Sigmoid colon (tissue), 7 donors: Measurements from ENCODE around the gene STK32A. TPM values are rescaled to one million over a fixed set of nuclear protein-coding genes. Genes with fewer than 3 reads are reported as not detected.

Experiments used
- DNase-seq: peaks from one replicate; pipeline ENCODE4 v3.0.0-alpha.2; 2019
- H3K27ac ChIP-seq, 4 donors: fragments of 200-600 bp; sonication (generic); one replicate each; pipeline ENCODE4 v1.5.1; 2016 to 2019; ENCODE audit warnings: mild to moderate bottlenecking in 1 of 4
- H3K27me3 ChIP-seq, 3 donors: fragments of 200-600 bp; sonication (generic); one replicate each; pipeline ENCODE4 v1.5.1; 2019; ENCODE audit warnings: mild to moderate bottlenecking in 1 of 3
- H3K36me3 ChIP-seq, 4 donors: fragments of 200-600 bp; sonication (generic); one replicate each; pipeline ENCODE4 v1.5.1; 2016 to 2019
- H3K4me1 ChIP-seq, 4 donors: fragments of 200-600 bp; sonication (generic); one replicate each; pipeline ENCODE4 v1.5.1; 2017 to 2019
- H3K4me3 ChIP-seq, 4 donors: fragments of 200-600 bp; sonication (generic); one replicate each; pipeline ENCODE4 v1.5.1; 2017 to 2019; ENCODE audit warnings: mild to moderate bottlenecking in 2 of 4, moderate library complexity in 1 of 4
- H3K9me3 ChIP-seq, 4 donors: fragments of 200-600 bp in 3 of 4; sonication (generic) in 3 of 4; one replicate each; pipeline versions ENCODE4 v1.5.1 to v1.6.1; 2013 to 2019
- CTCF ChIP-seq, 4 experiments: fragments of 450-650 bp in 3 of 4; fragments of 200-600 bp in 1 of 4; IDR thresholded peaks; one replicate each; pipeline ENCODE4 v1.5.1; 2016 to 2019; ENCODE audit warnings: antibody characterized with exemption in 4 of 4, mild to moderate bottlenecking in 3 of 4, moderate library complexity in 2 of 4
- EP300 ChIP-seq, 4 donors: sonication (generic); formaldehyde crosslinking; IDR thresholded peaks; one replicate each; pipeline ENCODE4 v1.6.1; 2017; ENCODE audit warnings: antibody characterized with exemption in 4 of 4
- POLR2A ChIP-seq, 2 donors: fragments of 450-650 bp; IDR thresholded peaks; one replicate each; pipeline ENCODE4 v1.6.1; 2016; ENCODE audit warnings: antibody characterized with exemption in 2 of 2, mild to moderate bottlenecking in 2 of 2, moderate library complexity in 2 of 2
- POLR2AphosphoS5 ChIP-seq, 4 donors: sonication (generic); formaldehyde crosslinking; IDR thresholded peaks; one replicate each; pipeline ENCODE4 v1.6.1; 2017; ENCODE audit warnings: antibody characterized with exemption in 4 of 4
- WGBS, 2 donors: extraction: QIAGEN DNeasy Blood & Tissue Kit; methylation state at CpG; one replicate each; pipeline ENCODE4 v1.1.7; 2013; 5-methylcytosine and 5-hydroxymethylcytosine counted together
- intact Hi-C: fragments of 100-400 bp; cut with DNase I; formaldehyde crosslinking; loops from one replicate; pipeline ENCODE4 v1.15.1; 2023
- polyA plus RNA-seq, 3 donors: library from polyadenylated mRNA; stranded (reverse); fragments of 200-250 nt; gene quantifications; one replicate each; pipeline ENCODE4 v1.2.3, GENCODE V29; 2013
- total RNA-seq, 4 donors: library from RNA; depleted of rRNA; stranded (reverse); fragments of >200 nt; gene quantifications; one replicate each; pipeline ENCODE4 v1.1.0, GENCODE V29; 2016
- donor health status: healthy with polysubstance abuse.
- donor health status: Bipolar disorder and iron deficiency.
- donor health status: healthy.

The STK32A gene
- total and polyA plus RNA-seq, 7 donors, result under 0.01 to 9.1 (median 4.5) TPM; not detected in 1

DNA sequence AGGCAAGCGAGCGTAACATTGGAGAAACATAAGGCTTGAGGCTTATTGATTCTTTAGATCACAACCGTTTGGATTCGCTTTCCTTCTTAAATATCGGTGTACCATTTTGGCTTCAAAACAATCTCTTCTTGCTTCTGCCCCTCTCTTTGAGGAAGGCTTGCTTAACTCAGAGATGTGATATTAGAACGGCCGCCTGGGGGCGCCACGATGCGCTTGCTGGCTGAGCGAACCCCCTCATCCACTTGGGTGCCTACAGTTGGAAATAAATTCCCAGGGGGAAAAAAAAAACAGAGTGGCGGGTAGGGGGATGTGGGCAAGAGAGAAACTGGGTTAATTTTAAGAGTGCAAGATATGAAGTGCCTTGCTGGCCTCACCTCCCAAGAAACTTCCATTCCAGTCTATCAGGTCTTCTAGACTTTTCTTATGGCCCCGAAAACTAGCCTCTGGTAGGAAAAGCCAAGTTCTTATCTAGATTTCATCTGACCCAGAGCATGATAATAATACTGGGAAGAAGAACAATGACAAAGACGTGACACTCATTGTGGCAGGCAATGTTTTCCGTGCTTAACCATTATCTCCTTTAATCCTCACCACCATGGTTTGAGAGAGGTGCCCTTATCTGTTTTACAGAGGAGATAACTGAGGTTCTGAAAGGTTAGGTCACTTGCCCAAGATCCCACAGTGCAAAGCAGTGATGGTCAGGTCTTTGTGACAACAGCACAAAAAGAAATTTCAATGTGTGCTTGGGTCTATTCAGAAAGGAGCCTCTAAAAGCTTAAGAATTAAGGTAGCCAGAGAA, 159.2 kb downstream of the STK32A start:
- peaks cover 7 to 81% (median 48%) of the 10 kb centered on the region in 4 donors for H3K36me3 ChIP-seq
- peaks cover 0 to 12% (median 2%) of the 10 kb centered on the region in 4 donors for H3K4me1 ChIP-seq
- H3K4me3 ChIP-seq, result no peak overlapping the region
- intact Hi-C loops, result loop anchor here (5.0 kb wide), 2 partner anchors 168 to 183 kb away; no protein-coding TSS in a partner anchor
- no peak for TF ChIP-seq POLR2A (IDR thresholded peaks at IDR 0.05)
- no peak for TF ChIP-seq POLR2AphosphoS5 (IDR thresholded peaks at IDR 0.05)
- peak in 2 of 4 experiments; percentile 28 to 31 for TF ChIP-seq CTCF (IDR thresholded peaks at IDR 0.05)
- no peak for TF ChIP-seq EP300 (IDR thresholded peaks at IDR 0.05)
- no peaks in the 10 kb centered on the region for H3K27me3 ChIP-seq
- no peaks in the 10 kb centered on the region for H3K9me3 ChIP-seq
- WGBS, 2 donors, result 84 to 91% methylated on average over 15 of the region's 15 CpGs
- DNase-seq, result no peak
- peak overlapping the region in 2 of 4 donors; percentile 17 to 49 for H3K27ac ChIP-seq

- peak overlapping the region in 3 of 4 donors; percentile 24 to 48 (median 45) for H3K27ac ChIP-seq
- no peaks in the 10 kb centered on the region for H3K27me3 ChIP-seq
- 66 to 82% methylated on average over 8 of the region's 8 CpGs for WGBS, 2 donors
- peak; percentile 77 for DNase-seq
- H3K9me3 ChIP-seq, result no peaks in the 10 kb centered on the region
- TF ChIP-seq POLR2A (IDR thresholded peaks at IDR 0.05) (no peak), EP300 (IDR thresholded peaks at IDR 0.05) (no peak), CTCF (IDR thresholded peaks at IDR 0.05) (no peak), POLR2AphosphoS5 (IDR thresholded peaks at IDR 0.05) (peak in 2 of 4 donors; percentile 2 to 11)
- intact Hi-C loops, result no loop called here
- H3K36me3 ChIP-seq, result peaks cover 15 to 98% (median 62%) of the 10 kb centered on the region in 4 donors
- no peak overlapping the region for H3K4me3 ChIP-seq
- H3K4me1 ChIP-seq, result peaks cover 0 to 22% (median 2%) of the 10 kb centered on the region in 4 donors
Measured at GRCh38 chr5:147396070-147396823, 161.4 kb downstream of the STK32A start.

DNA sequence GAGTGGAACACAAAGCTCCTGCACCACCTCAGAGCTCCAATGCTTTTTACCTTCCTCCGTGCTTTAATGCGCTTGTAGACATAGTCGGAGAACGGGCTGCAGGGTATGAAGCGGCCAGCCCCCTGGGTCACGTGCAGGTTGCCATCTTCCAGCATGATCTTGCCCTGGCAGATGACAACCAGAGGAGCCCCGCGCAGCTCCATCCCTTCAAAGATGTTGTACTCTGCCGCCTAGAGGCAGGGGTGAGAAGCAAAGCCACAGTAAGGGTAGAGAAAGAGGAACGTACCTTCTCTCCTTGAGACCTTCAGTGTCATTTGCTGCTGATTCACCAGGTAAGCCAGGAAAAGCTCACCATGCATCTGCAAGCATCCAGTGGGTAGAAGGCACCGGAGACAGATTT, 162.8 kb downstream of the STK32A start:
- Histone ChIP-seq H3K9me3 (no peaks in the 10 kb centered on the region), H3K4me3 (no peak overlapping the region), H3K4me1 (peaks cover 0 to 15% (median 1%) of the 10 kb centered on the region in 4 donors), H3K27ac (no peak overlapping the region), H3K36me3 (peaks cover 15 to 92% (median 65%) of the 10 kb centered on the region in 4 donors), H3K27me3 (no peaks in the 10 kb centered on the region)
- TF ChIP-seq POLR2A (IDR thresholded peaks at IDR 0.05), result no peak
- TF ChIP-seq CTCF (IDR thresholded peaks at IDR 0.05), result no peak
- TF ChIP-seq EP300 (IDR thresholded peaks at IDR 0.05), result no peak
- no peak for TF ChIP-seq POLR2AphosphoS5 (IDR thresholded peaks at IDR 0.05)
- 90 to 93% methylated on average over 11 of the region's 11 CpGs for WGBS, 2 donors
- no peak for DNase-seq
- intact Hi-C loops, result no loop called here

- no peaks in the 10 kb centered on the region for H3K9me3 ChIP-seq
Measured at GRCh38 chr5:147398860-147399259, 164.0 kb downstream of the STK32A start.

More at GRCh38 chr5:147398860-147399259, 164.0 kb downstream of the STK32A start:
- Histone ChIP-seq H3K27me3 (no peaks in the 10 kb centered on the region), H3K27ac (peak overlapping the region in 2 of 4 donors; percentile 4 to 38), H3K4me1 (peaks cover 2 to 27% (median 12%) of the 10 kb centered on the region in 4 donors), H3K36me3 (peaks cover 15 to 86% (median 58%) of the 10 kb centered on the region in 4 donors), H3K4me3 (no peak overlapping the region)
- intact Hi-C loops, result no loop called here
- TF ChIP-seq POLR2AphosphoS5 (IDR thresholded peaks at IDR 0.05), result no peak
- no peak for TF ChIP-seq EP300 (IDR thresholded peaks at IDR 0.05)
- TF ChIP-seq CTCF (IDR thresholded peaks at IDR 0.05), result no peak
- no peak for TF ChIP-seq POLR2A (IDR thresholded peaks at IDR 0.05)
- no peak for DNase-seq
- 93 to 96% methylated on average over 9 of the region's 9 CpGs for WGBS, 2 donors
